ENCODE measurements around the gene ITGA6.

The ITGA6 gene

GRCh38 chr2:172442072-172442895, 14.9 kb downstream of the ITGA6 start:
- peak in 2 of 5 donors; percentile 8 to 21 for DNase-seq

- DNase-seq, result no peak
These were observed 18.5 kb downstream of the ITGA6 start for GRCh38 chr2:172445851-172446250.

GRCh38 chr2:172446474-172447063, 19.2 kb downstream of the ITGA6 start:
- DNase-seq, result peak in 1 of 5 donors; percentile 58

GRCh38 chr2:172447811-172448493, 20.6 kb downstream of the ITGA6 start:
- DNase-seq, result no peak

GRCh38 chr2:172448544-172449267, 21.3 kb downstream of the ITGA6 start:
- DNase-seq, result no peak

GRCh38 chr2:172449911-172450550, 22.6 kb downstream of the ITGA6 start:
- DNase-seq, result no peak

- DNase-seq, result no peak
These were observed 24.5 kb downstream of the ITGA6 start for GRCh38 chr2:172451923-172452322.

GRCh38 chr2:172452845-172453244, 25.5 kb downstream of the ITGA6 start:
- no peak for DNase-seq

GRCh38 chr2:172454404-172455120, 27.2 kb downstream of the ITGA6 start:
- no peak for DNase-seq

GRCh38 chr2:172455121-172455515, 27.7 kb downstream of the ITGA6 start:
- DNase-seq, result no peak

- no peak for DNase-seq
These were observed 28.6 kb downstream of the ITGA6 start for GRCh38 chr2:172456002-172456401.

- no peak for DNase-seq
These were observed 30.1 kb downstream of the ITGA6 start for GRCh38 chr2:172457536-172457935.

GRCh38 chr2:172458561-172459124, 31.3 kb downstream of the ITGA6 start:
- no peak for DNase-seq

GRCh38 chr2:172460780-172461201, 33.4 kb downstream of the ITGA6 start:
- DNase-seq, result peak in 1 of 5 donors; percentile 30

GRCh38 chr2:172461591-172462372, 34.4 kb downstream of the ITGA6 start:
- DNase-seq, result peak; percentile 56 to 76 (median 70)

- DNase-seq, result peak in 1 of 5 donors; percentile 36
These were observed 35.0 kb downstream of the ITGA6 start for GRCh38 chr2:172462373-172462848.

- peak; percentile 6 to 89 (median 34) for DNase-seq
These were observed 35.5 kb downstream of the ITGA6 start for GRCh38 chr2:172462849-172463381.

GRCh38 chr2:172464400-172465129, 37.2 kb downstream of the ITGA6 start:
- peak in 1 of 5 donors; percentile 25 for DNase-seq
